SK-N-MC (cell line): ENCODE measurements around the gene ACMSD.

ENCODE experiments used
- EZH2 ChIP-seq: fragments of 200-600 bp; sonication (generic); IDR thresholded peaks from one replicate; pipeline ENCODE4 v1.6.1; 2017; ENCODE audit warnings: antibody characterized with exemption
- FOXP2 ChIP-seq: optimal IDR thresholded peaks from 2 replicates; pipeline ENCODE3; 2011; ENCODE audit warnings: mild to moderate bottlenecking, moderate library complexity; ENCODE audit not compliant: insufficient read depth; ENCODE audit errors: extremely low read length, control extremely low read depth
- POLR2AphosphoS5 ChIP-seq: IDR thresholded peaks from 2 replicates; pipeline ENCODE4 v1.6.1; 2012; ENCODE audit warnings: mild to moderate bottlenecking, low read depth, low read length, borderline replicate concordance

DNA sequence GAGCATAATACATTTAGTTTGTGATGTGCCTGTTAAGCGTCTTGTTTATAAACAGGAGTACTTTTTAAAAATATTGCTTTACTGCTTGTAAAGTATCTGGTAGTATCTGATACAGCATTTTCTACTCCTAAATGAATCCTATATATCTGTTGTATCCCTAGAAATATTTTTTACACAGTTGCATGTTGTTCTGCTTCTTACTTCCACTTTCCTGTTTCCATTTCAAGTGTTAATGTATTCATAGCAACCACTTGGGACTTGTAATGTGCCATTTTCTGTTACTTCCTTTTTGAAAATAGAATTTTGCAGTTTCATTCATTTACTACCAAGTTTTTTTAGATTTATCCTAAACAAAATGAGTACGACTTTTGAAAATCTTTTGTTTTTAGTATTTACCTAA is 105.1 kb downstream of the ACMSD start:
- TF ChIP-seq EZH2 (no peak), POLR2AphosphoS5 (no peak), FOXP2 (no peak)
